ENCODE measurements around the gene KLF18. TPM values are rescaled to one million over a fixed set of nuclear protein-coding genes. Genes with fewer than 3 reads are reported as not detected.

KLF18 gene
- total and polyA plus RNA-seq, 2 donors (not counting 3 experiments of a cell fraction or from before 2014, with no cell fraction given): not detected

- H3K4me2 ChIP-seq (ENCODE audit: insufficient read depth, low read length): no peak overlapping the region
- no peaks in the 10 kb centered on the region for H3K9me1 ChIP-seq (replicated peaks; ENCODE audit: control insufficient read depth, extremely low read depth, insufficient read depth, low read length)
- H3K27ac ChIP-seq (ENCODE audit: insufficient read depth, low read depth, low read length): no peak overlapping the region
- intact Hi-C loops (cut with micrococcal nuclease) (no loop called here), dilution Hi-C loops (cut with MboI; ENCODE audit: extremely low pct_ligation_motif_present, low sequenced_read_pairs) (no loop called here)
- no peak overlapping the region for H3K4me3 ChIP-seq (replicated peaks in 1 of 3; ENCODE audit: insufficient read depth in 1 of 3, low read depth in 1 of 3, low read length in 3 of 3)
- peak in 1 of 2 donors; percentile 30 for TF ChIP-seq CTCF (IDR thresholded peaks at IDR 0.05; ENCODE audit: extremely low read depth in 1 of 2, insufficient read depth in 1 of 2, low read depth in 1 of 2, low read length in 2 of 2)
- no peak for TF ChIP-seq POLR2A (IDR thresholded peaks at IDR 0.05; ENCODE audit: low read depth, low read length)
- FAIRE-seq (no peak), DNase-seq (ENCODE audit: low read depth, low spot score) (no peak)
- H4K20me1 ChIP-seq (replicated peaks; ENCODE audit: control insufficient read depth, extremely low read depth, insufficient read depth, low read length): no peaks in the 10 kb centered on the region
- no TSS peak for BruUV-seq (replicated peaks)
- CTCF ChIA-PET: interaction anchor here (1.0 to 2.5 kb wide), 5 partner anchors 8 to 55 kb away, joined by 3 to 15 read pairs (median 8); no protein-coding TSS in a partner anchor
- no peak overlapping the region for H3K9ac ChIP-seq (replicated peaks; ENCODE audit: extremely low read depth, insufficient read depth, low read length)
- POLR2A ChIA-PET: no interaction called here
- H3K9me3 ChIP-seq (replicated peaks; ENCODE audit: control insufficient read depth, insufficient read depth, low read length): no peaks in the 10 kb centered on the region
- no peaks in the 10 kb centered on the region for H3K79me2 ChIP-seq (ENCODE audit: control insufficient read depth, insufficient read depth, low read length)
- no peaks in the 10 kb centered on the region for H3K36me3 ChIP-seq (ENCODE audit: control insufficient read depth in 2 of 2, extremely low read depth in 1 of 2, insufficient read depth in 2 of 2, low read length in 2 of 2)
- no peak overlapping the region for H2AFZ ChIP-seq (ENCODE audit: low read depth, low read length)
- no peaks in the 10 kb centered on the region for H3K4me1 ChIP-seq (ENCODE audit: control insufficient read depth, extremely low read depth, insufficient read depth, low read length)
- H3K27me3 ChIP-seq (ENCODE audit: control insufficient read depth in 2 of 2, insufficient read depth in 2 of 2, low read length in 2 of 2): peaks cover 0 to 6% of the 10 kb centered on the region in 2 experiments
Measured at GRCh38 chr1:44103270-44104131, 37.9 kb downstream of the KLF18 start.

- TF ChIP-seq MAX (IDR thresholded peaks at IDR 0.05; ENCODE audit: insufficient read depth, insufficient read length): no peak
- TF ChIP-seq POLR2A (IDR thresholded peaks at IDR 0.05; ENCODE audit: low read depth, low read length): no peak
- TF ChIP-seq POLR2AphosphoS5 (IDR thresholded peaks at IDR 0.05; ENCODE audit: insufficient read depth, low read depth, low read length): no peak
- no peak for TF ChIP-seq GATA2 (IDR thresholded peaks at IDR 0.05; ENCODE audit: insufficient read depth, insufficient read length, low read depth, low read length)
- no peak for TF ChIP-seq MYC (IDR thresholded peaks at IDR 0.05; ENCODE audit: low read depth, low read length)
- TF ChIP-seq EZH2 (IDR thresholded peaks at IDR 0.05; ENCODE audit: borderline replicate concordance, low read depth, low read length, severe bottlenecking): no peak
- TF ChIP-seq JUN (IDR thresholded peaks at IDR 0.05; ENCODE audit: borderline replicate concordance, insufficient read depth, insufficient read length, low read depth): no peak
- no peak for TF ChIP-seq FOS (IDR thresholded peaks at IDR 0.05; ENCODE audit: borderline replicate concordance, insufficient read depth, low read length)
- TF ChIP-seq CTCF (IDR thresholded peaks at IDR 0.05; ENCODE audit: extremely low read depth in 1 of 2, insufficient read depth in 1 of 2, low read depth in 1 of 2, low read length in 2 of 2): no peak
- no peaks in the 10 kb centered on the region for H3K9me3 ChIP-seq (replicated peaks; ENCODE audit: control insufficient read depth, insufficient read depth, low read length)
- H3K36me3 ChIP-seq (ENCODE audit: control insufficient read depth in 2 of 2, extremely low read depth in 1 of 2, insufficient read depth in 2 of 2, low read length in 2 of 2): no peaks in the 10 kb centered on the region
- CTCF ChIA-PET: no interaction called here
- FAIRE-seq: no peak
- H3K4me3 ChIP-seq (replicated peaks in 1 of 3; ENCODE audit: insufficient read depth in 1 of 3, low read depth in 1 of 3, low read length in 3 of 3): no peak overlapping the region
- no peak overlapping the region for H3K27ac ChIP-seq (ENCODE audit: insufficient read depth, low read depth, low read length)
- intact Hi-C loops (cut with micrococcal nuclease) (no loop called here), dilution Hi-C loops (cut with MboI; ENCODE audit: extremely low pct_ligation_motif_present, low sequenced_read_pairs) (no loop called here)
- H3K79me2 ChIP-seq (ENCODE audit: control insufficient read depth, insufficient read depth, low read length): no peaks in the 10 kb centered on the region
- peaks cover 0 to 4% of the 10 kb centered on the region in 2 experiments for H3K27me3 ChIP-seq (ENCODE audit: control insufficient read depth in 2 of 2, insufficient read depth in 2 of 2, low read length in 2 of 2)
- H3K9me1 ChIP-seq (replicated peaks; ENCODE audit: control insufficient read depth, extremely low read depth, insufficient read depth, low read length): no peaks in the 10 kb centered on the region
- H2AFZ ChIP-seq (ENCODE audit: low read depth, low read length): no peak overlapping the region
- POLR2A ChIA-PET: no interaction called here
- BruUV-seq (replicated peaks): no TSS peak
- H3K4me2 ChIP-seq (ENCODE audit: insufficient read depth, low read length): no peak overlapping the region
- no peaks in the 10 kb centered on the region for H4K20me1 ChIP-seq (replicated peaks; ENCODE audit: control insufficient read depth, extremely low read depth, insufficient read depth, low read length)
- no peaks in the 10 kb centered on the region for H3K4me1 ChIP-seq (ENCODE audit: control insufficient read depth, extremely low read depth, insufficient read depth, low read length)
- DNase-seq (ENCODE audit: low read depth, low spot score): no peak
- H3K9ac ChIP-seq (replicated peaks; ENCODE audit: extremely low read depth, insufficient read depth, low read length): no peak overlapping the region
Measured at GRCh38 chr1:44101328-44101727, 40.1 kb downstream of the KLF18 start.

Data from endothelial cell of umbilical vein (primary cell).